ENCODE measurements around the gene INS.

The INS gene

GRCh38 chr11:2115308-2115707, 45.7 kb downstream of the INS start:
- DNase-seq (ENCODE audit: low read depth in 3 of 3), result no peak

GRCh38 chr11:2114430-2115241, 46.4 kb downstream of the INS start:
- no peak for DNase-seq (ENCODE audit: low read depth in 3 of 3)

- DNase-seq (ENCODE audit: low read depth in 3 of 3), result no peak
Measured at GRCh38 chr11:2113776-2114175, 47.2 kb downstream of the INS start.

- DNase-seq (ENCODE audit: low read depth in 3 of 3), result no peak
Measured at GRCh38 chr11:2110521-2110920, 50.5 kb downstream of the INS start.
